ENCODE results near the gene CASP9. TPM values are rescaled to one million over a fixed set of nuclear protein-coding genes. Genes with fewer than 3 reads are reported as not detected.

CASP9 gene
- total RNA-seq, 6 experiments from 2014 or later = 2.3 to 9.0 (median 8.2) TPM

DNA sequence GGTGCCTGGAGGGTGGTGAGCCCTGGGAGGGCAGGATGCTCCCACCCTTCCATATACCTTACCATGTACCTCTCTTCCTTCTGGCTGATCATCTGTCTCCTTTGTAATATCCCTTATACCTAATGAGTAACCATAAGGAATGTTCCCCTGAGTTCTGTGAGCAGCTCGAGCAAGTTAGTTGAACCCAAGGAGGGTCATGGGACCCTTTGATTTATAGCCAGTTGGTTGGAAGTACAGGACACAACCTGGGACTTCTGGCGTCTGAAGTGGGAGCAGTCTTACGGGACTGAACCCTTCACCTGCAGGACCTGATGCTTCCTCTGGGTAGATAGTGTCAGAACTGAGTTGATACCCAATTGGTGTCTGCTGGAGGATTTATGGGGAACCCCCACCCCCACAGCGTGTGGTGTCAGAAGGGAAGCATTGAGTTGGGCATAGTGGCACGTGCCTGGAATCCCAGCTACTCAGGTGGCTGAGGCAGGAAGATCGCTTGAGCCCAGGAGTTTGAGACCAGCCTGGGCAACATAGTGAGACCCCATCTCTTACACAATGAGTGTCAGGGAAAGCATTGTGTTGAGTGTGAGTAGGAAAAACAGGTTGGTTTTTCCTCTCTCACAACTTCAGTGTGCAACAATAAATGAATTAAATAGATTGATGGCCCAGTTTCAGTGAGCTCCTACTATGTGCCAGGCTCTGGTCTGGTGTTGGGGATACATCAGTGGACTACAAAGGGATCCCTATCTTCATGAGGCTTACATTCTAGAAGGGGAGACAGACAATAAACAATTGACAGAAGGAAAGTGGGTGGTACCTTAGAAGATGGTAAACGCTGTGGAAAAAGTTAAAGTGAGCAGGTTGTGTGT is 18.6 kb upstream of the CASP9 start:
- Histone ChIP-seq H3K9me3 (no peaks in the 10 kb centered on the region), H3K27me3 (no peaks in the 10 kb centered on the region), H3K4me1 (no peaks in the 10 kb centered on the region), H3K36me3 (peaks cover 0 to 62% (median 19%) of the 10 kb centered on the region in 4 donors), H3K27ac (no peak overlapping the region), H3K4me3 (no peak overlapping the region)
- no peak for DNase-seq
- intact Hi-C loops (cut with DNase I) = no loop called here
- WGBS (ENCODE audit: insufficient coverage, low coverage, low lambda C conversion rate, missing lambda C conversion rate) = 100% methylated on average over 1 of the region's 7 CpGs
- TF ChIP-seq, protein P1, sequence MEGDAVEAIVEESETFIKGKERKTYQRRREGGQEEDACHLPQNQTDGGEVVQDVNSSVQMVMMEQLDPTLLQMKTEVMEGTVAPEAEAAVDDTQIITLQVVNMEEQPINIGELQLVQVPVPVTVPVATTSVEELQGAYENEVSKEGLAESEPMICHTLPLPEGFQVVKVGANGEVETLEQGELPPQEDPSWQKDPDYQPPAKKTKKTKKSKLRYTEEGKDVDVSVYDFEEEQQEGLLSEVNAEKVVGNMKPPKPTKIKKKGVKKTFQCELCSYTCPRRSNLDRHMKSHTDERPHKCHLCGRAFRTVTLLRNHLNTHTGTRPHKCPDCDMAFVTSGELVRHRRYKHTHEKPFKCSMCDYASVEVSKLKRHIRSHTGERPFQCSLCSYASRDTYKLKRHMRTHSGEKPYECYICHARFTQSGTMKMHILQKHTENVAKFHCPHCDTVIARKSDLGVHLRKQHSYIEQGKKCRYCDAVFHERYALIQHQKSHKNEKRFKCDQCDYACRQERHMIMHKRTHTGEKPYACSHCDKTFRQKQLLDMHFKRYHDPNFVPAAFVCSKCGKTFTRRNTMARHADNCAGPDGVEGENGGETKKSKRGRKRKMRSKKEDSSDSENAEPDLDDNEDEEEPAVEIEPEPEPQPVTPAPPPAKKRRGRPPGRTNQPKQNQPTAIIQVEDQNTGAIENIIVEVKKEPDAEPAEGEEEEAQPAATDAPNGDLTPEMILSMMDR (IDR thresholded peaks at IDR 0.05) = no peak
- no peak for TF ChIP-seq POLR2A (IDR thresholded peaks at IDR 0.05)
- no peak for ATAC-seq

DNA sequence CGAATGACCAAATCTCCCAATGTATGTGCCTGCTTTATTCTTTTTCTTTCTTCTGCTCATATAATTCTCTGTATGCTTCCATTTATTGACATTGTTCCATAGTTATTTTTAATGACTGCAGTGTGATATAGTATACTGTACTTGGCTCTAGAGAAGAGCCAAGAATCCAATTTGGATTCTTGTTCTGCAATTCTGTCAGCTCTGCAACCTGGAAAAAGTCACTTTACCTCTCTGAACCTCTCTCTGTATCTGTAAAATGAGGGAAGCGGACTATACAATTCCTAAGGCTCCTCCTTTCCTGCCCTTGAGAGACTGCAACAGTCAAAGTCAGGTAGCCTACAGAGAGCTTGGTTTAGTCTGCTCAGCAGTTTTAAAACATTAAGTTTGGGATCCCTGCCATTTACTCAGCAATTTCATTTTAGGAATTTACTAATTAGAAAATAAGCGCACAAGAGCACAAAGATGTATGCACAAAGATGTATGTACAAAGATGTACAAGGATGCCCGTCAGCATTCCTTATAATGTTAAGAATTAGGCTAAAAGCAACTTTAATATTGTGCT is 17.3 kb upstream of the CASP9 start:
- Histone ChIP-seq H3K4me1 (no peaks in the 10 kb centered on the region), H3K4me3 (no peak overlapping the region), H3K27me3 (no peaks in the 10 kb centered on the region), H3K36me3 (peaks cover 0 to 62% (median 13%) of the 10 kb centered on the region in 4 donors), H3K9me3 (no peaks in the 10 kb centered on the region), H3K27ac (no peak overlapping the region)
- intact Hi-C loops (cut with DNase I) = no loop called here
- DNase-seq (no peak), ATAC-seq (no peak)
- WGBS (ENCODE audit: insufficient coverage, low coverage, low lambda C conversion rate, missing lambda C conversion rate) = 77% methylated on average over 3 of the region's 4 CpGs
- TF ChIP-seq POLR2A (IDR thresholded peaks at IDR 0.05) = no peak
- TF ChIP-seq, protein P1 (IDR thresholded peaks at IDR 0.05) = no peak

DNA sequence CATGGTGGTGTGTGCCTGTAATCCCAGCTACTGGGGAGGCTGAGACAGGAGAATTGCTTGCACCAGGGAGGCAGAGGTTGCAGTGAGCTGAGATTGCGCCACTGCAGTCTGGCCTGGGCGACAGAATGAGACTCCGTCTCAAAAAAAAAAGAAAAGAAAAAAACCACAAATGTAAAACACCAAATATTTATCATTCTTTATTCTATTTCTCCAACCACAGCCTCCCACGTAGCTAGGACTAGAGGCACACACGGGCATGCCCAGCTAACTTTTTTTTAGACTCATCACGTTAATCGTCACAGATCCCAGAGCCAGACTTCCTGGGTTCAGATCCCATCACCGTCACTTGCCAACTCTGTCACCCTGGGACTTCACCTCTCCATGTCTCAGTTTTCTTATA is 16.2 kb upstream of the CASP9 start:
- intact Hi-C loops (cut with DNase I) = no loop called here
- no peak overlapping the region for H3K4me3 ChIP-seq
- no peaks in the 10 kb centered on the region for H3K9me3 ChIP-seq
- no peak overlapping the region for H3K27ac ChIP-seq
- peaks cover 0 to 64% (median 11%) of the 10 kb centered on the region in 4 donors for H3K36me3 ChIP-seq
- WGBS (ENCODE audit: insufficient coverage, low coverage, low lambda C conversion rate, missing lambda C conversion rate) = 83% methylated on average over 5 of the region's 8 CpGs
- H3K27me3 ChIP-seq = no peaks in the 10 kb centered on the region
- TF ChIP-seq POLR2A (IDR thresholded peaks at IDR 0.05) = no peak
- TF ChIP-seq, protein P1 (IDR thresholded peaks at IDR 0.05) = no peak
- ATAC-seq (no peak), DNase-seq (no peak)
- no peaks in the 10 kb centered on the region for H3K4me1 ChIP-seq

DNA sequence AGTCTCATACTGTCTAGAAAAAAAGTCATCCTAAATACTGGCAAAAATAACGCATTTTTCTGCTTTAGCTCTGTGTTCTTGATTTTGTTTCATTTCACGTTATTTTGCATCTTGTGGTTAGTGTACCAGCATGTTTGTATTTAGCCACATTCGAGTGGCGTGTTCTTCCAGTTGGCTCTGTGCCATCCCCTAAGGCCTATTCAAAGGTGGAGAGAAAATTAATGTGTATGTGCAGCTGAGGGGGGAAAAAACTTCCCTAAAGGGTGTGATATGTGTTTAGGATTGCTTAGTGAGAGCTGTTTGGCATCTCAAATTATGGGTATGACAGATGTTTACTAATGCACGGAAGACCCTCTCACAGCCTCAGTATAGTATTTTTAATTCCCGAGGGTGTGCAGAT is 14.8 kb upstream of the CASP9 start:
- intact Hi-C loops (cut with DNase I) = no loop called here
- Histone ChIP-seq H3K4me1 (no peaks in the 10 kb centered on the region), H3K27me3 (no peaks in the 10 kb centered on the region), H3K4me3 (no peak overlapping the region), H3K27ac (no peak overlapping the region), H3K36me3 (peaks cover 0 to 68% (median 8%) of the 10 kb centered on the region in 4 donors), H3K9me3 (no peaks in the 10 kb centered on the region)
- ATAC-seq = no peak
- DNase-seq = no peak
- 69% methylated on average over 6 of the region's 6 CpGs for WGBS (ENCODE audit: insufficient coverage, low coverage, low lambda C conversion rate, missing lambda C conversion rate)
- TF ChIP-seq, protein P1 (IDR thresholded peaks at IDR 0.05) = no peak
- no peak for TF ChIP-seq POLR2A (IDR thresholded peaks at IDR 0.05)
